HCT116 (cell line): ENCODE data around the gene CFL1.

ENCODE experiments used
- CTCF ChIP-seq, 3 experiments: fragments of 200-600 bp in 1 of 3; sonication (generic) in 1 of 3; IDR thresholded peaks in 2 of 3; conservative IDR thresholded peaks in 1 of 3; 2 replicates each; pipeline ENCODE4 v1.5.1; 2012 to 2017; ENCODE audit warnings: low read depth in 2 of 3, low read length in 2 of 3, antibody characterized with exemption in 1 of 3, borderline replicate concordance in 1 of 3, control low read depth in 1 of 3, mild to moderate bottlenecking in 1 of 3, mixed read lengths in 1 of 3, mixed run types in 1 of 3, moderate library complexity in 1 of 3; ENCODE audit not compliant: insufficient read depth in 1 of 3
- EZH2 ChIP-seq: fragments of 200-600 bp; sonication (generic); IDR thresholded peaks from 2 replicates; pipeline ENCODE4 v1.6.1; 2017; ENCODE audit warnings: antibody characterized with exemption, mixed run types
- EZH2phosphoT487 ChIP-seq: fragments of 200-600 bp; IDR thresholded peaks from 2 replicates; pipeline ENCODE4 v1.6.1; 2018; ENCODE audit warnings: antibody characterized with exemption, borderline replicate concordance
- JUND ChIP-seq: IDR thresholded peaks from 2 replicates; pipeline ENCODE4 v1.6.1; 2012
- POLR2A ChIP-seq: IDR thresholded peaks from 2 replicates; pipeline ENCODE4 v1.7.0; 2011; ENCODE audit warnings: borderline replicate concordance; ENCODE audit not compliant: insufficient read depth, insufficient read length; ENCODE audit errors: extremely low read depth
- POLR2AphosphoS5 ChIP-seq: IDR thresholded peaks from 2 replicates; pipeline ENCODE4 v1.6.1; 2011; ENCODE audit warnings: mild to moderate bottlenecking, low read depth, low read length, moderate library complexity
- REST ChIP-seq: IDR thresholded peaks from 2 replicates; pipeline ENCODE4 v1.6.1; 2012; ENCODE audit warnings: low read depth
- SRF ChIP-seq: IDR thresholded peaks from 2 replicates; pipeline ENCODE4 v1.6.1; 2012; ENCODE audit warnings: low read depth

GRCh38 chr11:65885808-65886536 lies 28.0 kb upstream of the CFL1 start:
- no peak for TF ChIP-seq EZH2
- no peak for TF ChIP-seq POLR2A
- no peak for TF ChIP-seq JUND
- TF ChIP-seq REST: no peak
- TF ChIP-seq EZH2phosphoT487: no peak
- no peak for TF ChIP-seq CTCF (IDR thresholded peaks at IDR 0.05 in 2 of 3, conservative IDR thresholded peaks at IDR 0.05 in 1 of 3; ENCODE audit: borderline replicate concordance in 1 of 3, insufficient read depth in 1 of 3, low read depth in 2 of 3, low read length in 2 of 3)
- no peak for TF ChIP-seq SRF
- no peak for TF ChIP-seq POLR2AphosphoS5
